Measurements from ENCODE around the gene FFAR3.
"Not testable (repeated sequence)": the region's sequence is repeated elsewhere in the genome, so short reads cannot be mapped to it uniquely, and the experiment has no call there.

FFAR3 gene

GRCh38 chr19:35373492-35373891 lies 15.2 kb downstream of the FFAR3 start:
- no peak for FAIRE-seq
- DNase-seq (ENCODE audit: insufficient read length, low spot score): no peak

- not testable (repeated sequence) for FAIRE-seq; DNase-seq (ENCODE audit: insufficient read length, low spot score)
Measured at GRCh38 chr19:35374031-35374430, 15.8 kb downstream of the FFAR3 start.

GRCh38 chr19:35375505-35376307 lies 17.4 kb downstream of the FFAR3 start:
- no peak for DNase-seq (ENCODE audit: insufficient read length, low spot score)
- FAIRE-seq: no peak

GRCh38 chr19:35377656-35378055 lies 19.4 kb downstream of the FFAR3 start:
- FAIRE-seq (no peak), DNase-seq (ENCODE audit: insufficient read length, low spot score) (no peak)

- no peak for FAIRE-seq
- DNase-seq (ENCODE audit: insufficient read length, low spot score): no peak
Measured at GRCh38 chr19:35378356-35378755, 20.1 kb downstream of the FFAR3 start.

- FAIRE-seq; DNase-seq (ENCODE audit: insufficient read length, low spot score): not testable (repeated sequence)
Measured at GRCh38 chr19:35379545-35379944, 21.3 kb downstream of the FFAR3 start.

- no peak for FAIRE-seq
Measured at GRCh38 chr19:35379992-35380391, 21.7 kb downstream of the FFAR3 start.

GRCh38 chr19:35380450-35381124 lies 22.3 kb downstream of the FFAR3 start:
- FAIRE-seq (no peak), DNase-seq (ENCODE audit: insufficient read length, low spot score) (no peak)

More at GRCh38 chr19:35379992-35380391, 21.7 kb downstream of the FFAR3 start:
- DNase-seq (ENCODE audit: insufficient read length, low spot score): no peak

GRCh38 chr19:35381318-35381717 lies 23.1 kb downstream of the FFAR3 start:
- DNase-seq (ENCODE audit: insufficient read length, low spot score) (no peak), FAIRE-seq (no peak)

GRCh38 chr19:35381926-35382325 lies 23.7 kb downstream of the FFAR3 start:
- DNase-seq (ENCODE audit: insufficient read length, low spot score) (no peak), FAIRE-seq (no peak)

- no peak for FAIRE-seq
- no peak for DNase-seq (ENCODE audit: insufficient read length, low spot score)
Measured at GRCh38 chr19:35383536-35383935, 25.3 kb downstream of the FFAR3 start.

- DNase-seq (ENCODE audit: insufficient read length, low spot score) (no peak), FAIRE-seq (no peak)
Measured at GRCh38 chr19:35388277-35389054, 30.2 kb downstream of the FFAR3 start.

- no peak for DNase-seq (ENCODE audit: insufficient read length, low spot score)
- no peak for FAIRE-seq
Measured at GRCh38 chr19:35389192-35389861, 31.1 kb downstream of the FFAR3 start.

- DNase-seq (ENCODE audit: insufficient read length, low spot score) (no peak), FAIRE-seq (no peak)
Measured at GRCh38 chr19:35392742-35393715, 34.8 kb downstream of the FFAR3 start.

- no peak for DNase-seq (ENCODE audit: insufficient read length, low spot score)
- FAIRE-seq: no peak
Measured at GRCh38 chr19:35395382-35396199, 37.3 kb downstream of the FFAR3 start.

- FAIRE-seq: no peak
- no peak for DNase-seq (ENCODE audit: insufficient read length, low spot score)
Measured at GRCh38 chr19:35396240-35396885, 38.1 kb downstream of the FFAR3 start.

- FAIRE-seq (no peak), DNase-seq (ENCODE audit: insufficient read length, low spot score) (no peak)
Measured at GRCh38 chr19:35397064-35397463, 38.8 kb downstream of the FFAR3 start.

GRCh38 chr19:35398570-35398969 lies 40.3 kb downstream of the FFAR3 start:
- no peak for FAIRE-seq
- no peak for DNase-seq (ENCODE audit: insufficient read length, low spot score)
